ENCODE measurements around the gene CDH12. TPM values are rescaled to one million over a fixed set of nuclear protein-coding genes. Genes with fewer than 3 reads are reported as not detected.

The CDH12 gene
- total RNA-seq, 4 donors from 2014 or later: 0.19 to 0.91 (median 0.47) TPM

GRCh38 chr5:22372376-22372775 lies 480.8 kb downstream of the CDH12 start:
- WGBS, 2 donors: 74 to 80% methylated on average over 8 of the region's 8 CpGs
- TF ChIP-seq POLR2A (IDR thresholded peaks at IDR 0.05) (no peak), CTCF (IDR thresholded peaks at IDR 0.05) (no peak)
- no peak overlapping the region for H3K4me3 ChIP-seq (ENCODE audit: low read depth, poor library complexity, severe bottlenecking)
- intact Hi-C loops (cut with DNase I; ENCODE audit: low total_unique reads): no loop called here
- no peak for DNase-seq (ENCODE audit: low spot score in 2 of 2)

- TF ChIP-seq POLR2A (IDR thresholded peaks at IDR 0.05): no peak
- TF ChIP-seq CTCF (IDR thresholded peaks at IDR 0.05): no peak
- intact Hi-C loops (cut with DNase I; ENCODE audit: low total_unique reads): no loop called here
- DNase-seq (ENCODE audit: low spot score in 2 of 2): no peak
- no peak overlapping the region for H3K4me3 ChIP-seq (ENCODE audit: low read depth, poor library complexity, severe bottlenecking)
- WGBS, 2 donors: 43 to 53% methylated on average over 3 of the region's 3 CpGs
Measured at GRCh38 chr5:22354956-22355355, 498.2 kb downstream of the CDH12 start.

- DNase-seq (ENCODE audit: low spot score in 2 of 2): no peak
- intact Hi-C loops (cut with DNase I; ENCODE audit: low total_unique reads): no loop called here
- H3K4me3 ChIP-seq (ENCODE audit: low read depth, poor library complexity, severe bottlenecking): no peak overlapping the region
- WGBS, 2 donors: 49 to 54% methylated on average over 4 of the region's 4 CpGs
- no peak for TF ChIP-seq CTCF (IDR thresholded peaks at IDR 0.05)
- no peak for TF ChIP-seq POLR2A (IDR thresholded peaks at IDR 0.05)
Measured at GRCh38 chr5:22352493-22352892, 500.7 kb downstream of the CDH12 start.

- no peak overlapping the region for H3K4me3 ChIP-seq (ENCODE audit: low read depth, poor library complexity, severe bottlenecking)
- TF ChIP-seq POLR2A (IDR thresholded peaks at IDR 0.05) (no peak), CTCF (IDR thresholded peaks at IDR 0.05) (no peak)
- intact Hi-C loops (cut with DNase I; ENCODE audit: low total_unique reads): no loop called here
- 83 to 84% methylated on average over 2 of the region's 2 CpGs for WGBS, 2 donors
- no peak for DNase-seq (ENCODE audit: low spot score in 2 of 2)
Measured at GRCh38 chr5:22351178-22351577, 502.0 kb downstream of the CDH12 start.

GRCh38 chr5:22348027-22348426 lies 505.1 kb downstream of the CDH12 start:
- no peak for TF ChIP-seq CTCF (IDR thresholded peaks at IDR 0.05)
- TF ChIP-seq POLR2A (IDR thresholded peaks at IDR 0.05): no peak
- H3K4me3 ChIP-seq (ENCODE audit: low read depth, poor library complexity, severe bottlenecking): no peak overlapping the region
- intact Hi-C loops (cut with DNase I; ENCODE audit: low total_unique reads): no loop called here
- no peak for DNase-seq (ENCODE audit: low spot score in 2 of 2)
- 84 to 85% methylated on average over 6 of the region's 6 CpGs for WGBS, 2 donors

- H3K4me3 ChIP-seq (ENCODE audit: low read depth, poor library complexity, severe bottlenecking): no peak overlapping the region
- WGBS, 2 donors: 61 to 63% methylated on average over 2 of the region's 2 CpGs
- intact Hi-C loops (cut with DNase I; ENCODE audit: low total_unique reads): no loop called here
- TF ChIP-seq CTCF (IDR thresholded peaks at IDR 0.05) (no peak), POLR2A (IDR thresholded peaks at IDR 0.05) (no peak)
- no peak for DNase-seq (ENCODE audit: low spot score in 2 of 2)
Measured at GRCh38 chr5:22344000-22344399, 509.1 kb downstream of the CDH12 start.

All from lower leg skin (tissue), 4 donors.